Right lobe of liver (tissue), 6 donors: ENCODE data around the gene XAB2. TPM values are rescaled to one million over a fixed set of nuclear protein-coding genes. Genes with fewer than 3 reads are reported as not detected.
"Not testable (repeated sequence)": the region's sequence is repeated elsewhere in the genome, so short reads cannot be mapped to it uniquely, and the experiment has no call there.

Source experiments
- ATAC-seq, 4 donors: fragments of 200-7000 bp; cut with Tn5 transposase; one replicate each; pipeline ENCODE4 v1.9.1; 2020; ENCODE audit warnings: mild to moderate bottlenecking in 4 of 4, moderate library complexity in 4 of 4
- DNase-seq, 3 donors: peaks; one replicate each; pipeline ENCODE4 v3.0.0-alpha.2; 2020
- H3K27ac ChIP-seq, 3 donors: fragments of 200-600 bp; one replicate each; pipeline ENCODE4 v1.8.0; 2022
- H3K27me3 ChIP-seq, 2 donors: fragments of 200-600 bp; one replicate each; pipeline ENCODE4 v1.8.0; 2022
- H3K36me3 ChIP-seq, 4 donors: fragments of 200-600 bp; sonication (generic) in 1 of 4; one replicate each; pipeline versions ENCODE4 v1.5.1 to v1.8.0; 2017 to 2022; ENCODE audit warnings: control low read depth in 1 of 4
- H3K4me1 ChIP-seq, 4 donors: fragments of 200-600 bp; sonication (generic) in 1 of 4; one replicate each; pipeline versions ENCODE4 v1.5.1 to v1.8.0; 2017 to 2022; ENCODE audit warnings: control low read depth in 1 of 4
- H3K4me3 ChIP-seq, 3 donors: fragments of 200-600 bp; one replicate each; pipeline ENCODE4 v1.8.0; 2022
- H3K9me3 ChIP-seq, 4 donors: fragments of 200-600 bp; sonication (generic) in 1 of 4; one replicate each; pipeline versions ENCODE4 v1.5.1 to v1.8.0; 2017 to 2022; ENCODE audit warnings: control low read depth in 1 of 4
- CTCF ChIP-seq, 4 donors: fragments of 200-600 bp in 3 of 4; fragments of 450-650 bp in 1 of 4; IDR thresholded peaks; one replicate each; pipeline versions ENCODE4 v1.5.1 to v1.8.0; 2016 to 2022; ENCODE audit warnings: antibody characterized with exemption in 4 of 4, mild to moderate bottlenecking in 2 of 4
- POLR2A ChIP-seq: fragments of 450-650 bp; IDR thresholded peaks from one replicate; pipeline ENCODE4 v1.6.1; 2017; ENCODE audit warnings: antibody characterized with exemption, mild to moderate bottlenecking
- WGBS: methylation state at CpG from one replicate; pipeline ENCODE4 v1.1.6; 2018; ENCODE audit warnings: low coverage, low lambda C conversion rate; ENCODE audit not compliant: insufficient coverage; ENCODE audit errors: missing lambda C conversion rate; 5-methylcytosine and 5-hydroxymethylcytosine counted together
- intact Hi-C, 2 donors: fragments of 100-400 bp; cut with DNase I; formaldehyde crosslinking; loops; one replicate each; pipeline versions ENCODE4 v1.11.2 to v1.14.1; 2022
- total RNA-seq, 6 experiments: library from RNA; depleted of rRNA in 2 of 6; stranded (reverse); fragments of >200 nt in 2 of 6; fragmentation: NEBNext Ultra II Directional in 3 of 6; extraction: Animal tissue kit (Norgen Biotek cat#: 25700) in 3 of 6; gene quantifications; one replicate each; pipeline versions ENCODE4 v1.1.0 to v1.2.4, GENCODE V29; 2016 to 2023
- donor health status: DM: no; HTN: yes; CAD: no.
- donor health status: DM: no; HTN: no; CAD: no.
- donor health status: DM: no; HTN: no; CAD: no.
- donor health status: DM: no; HTN: yes; CAD: no.
- donor health status: DM: no; HTN: yes; CAD: no.

XAB2 gene
- total RNA-seq, 6 experiments from 2014 or later, result 12.8 to 21.3 (median 17.8) TPM

- WGBS, result 45% methylated on average over 6 of the region's 6 CpGs
These were observed 50.2 kb downstream of the XAB2 start for GRCh38 chr19:7579182-7579581.

GRCh38 chr19:7578127-7578526 lies 51.2 kb downstream of the XAB2 start:
- intact Hi-C loops, result loop anchor here in 1 of 2 donors (10.0 kb wide), 1 partner anchor 227 kb away; no protein-coding TSS in a partner anchor
- no peaks in the 10 kb centered on the region for H3K9me3 ChIP-seq
- ATAC-seq, result no peak

More at GRCh38 chr19:7579182-7579581, 50.2 kb downstream of the XAB2 start:
- H3K36me3 ChIP-seq, result no peaks in the 10 kb centered on the region
- H3K4me3 ChIP-seq, result no peak overlapping the region
- TF ChIP-seq POLR2A (no peak), CTCF (IDR thresholded peaks at IDR 0.05) (no peak)
- H3K27me3 ChIP-seq, result no peaks in the 10 kb centered on the region
- intact Hi-C loops, result loop anchor here in 1 of 2 donors (10.0 kb wide), 1 partner anchor 226 kb away; no protein-coding TSS in a partner anchor
- H3K9me3 ChIP-seq, result no peaks in the 10 kb centered on the region
- DNase-seq, result no peak
- no peak overlapping the region for H3K27ac ChIP-seq
- no peak for ATAC-seq
- H3K4me1 ChIP-seq, result no peaks in the 10 kb centered on the region

GRCh38 chr19:7577422-7577821 lies 51.9 kb downstream of the XAB2 start:
- H3K27ac ChIP-seq, DNase-seq, H3K4me1 ChIP-seq, H3K27me3 ChIP-seq, ATAC-seq, H3K9me3 ChIP-seq, H3K36me3 ChIP-seq, H3K4me3 ChIP-seq: not testable (repeated sequence)
- intact Hi-C loops, result loop anchor here in 1 of 2 donors (10.0 kb wide), 1 partner anchor 227 kb away; no protein-coding TSS in a partner anchor
- 100% methylated on average over 1 of the region's 1 CpG for WGBS

More at GRCh38 chr19:7578127-7578526, 51.2 kb downstream of the XAB2 start:
- DNase-seq, result no peak
- Histone ChIP-seq H3K36me3 (no peaks in the 10 kb centered on the region), H3K4me3 (no peak overlapping the region), H3K27ac (no peak overlapping the region), H3K4me1 (no peaks in the 10 kb centered on the region), H3K27me3 (no peaks in the 10 kb centered on the region)
- WGBS, result 50% methylated on average over 6 of the region's 6 CpGs
- TF ChIP-seq CTCF (IDR thresholded peaks at IDR 0.05), result no peak
- TF ChIP-seq POLR2A, result no peak

GRCh38 chr19:7575434-7576040 lies 53.8 kb downstream of the XAB2 start:
- Histone ChIP-seq H3K27me3 (no peaks in the 10 kb centered on the region), H3K27ac (no peak overlapping the region), H3K36me3 (no peaks in the 10 kb centered on the region), H3K9me3 (no peaks in the 10 kb centered on the region), H3K4me3 (no peak overlapping the region), H3K4me1 (no peaks in the 10 kb centered on the region)
- intact Hi-C loops, result loop anchor here in 1 of 2 donors (10.0 kb wide), 1 partner anchor 229 kb away; no protein-coding TSS in a partner anchor
- WGBS, result 66% methylated on average over 9 of the region's 9 CpGs
- ATAC-seq (no peak), DNase-seq (no peak)
- TF ChIP-seq POLR2A (no peak), CTCF (IDR thresholded peaks at IDR 0.05) (no peak)

- Histone ChIP-seq H3K4me1 (no peaks in the 10 kb centered on the region), H3K27ac (no peak overlapping the region), H3K4me3 (no peak overlapping the region), H3K9me3 (no peaks in the 10 kb centered on the region), H3K27me3 (no peaks in the 10 kb centered on the region), H3K36me3 (no peaks in the 10 kb centered on the region)
- no peak for TF ChIP-seq CTCF (IDR thresholded peaks at IDR 0.05)
- TF ChIP-seq POLR2A, result no peak
- ATAC-seq, result no peak
- 74% methylated on average over 5 of the region's 5 CpGs for WGBS
- DNase-seq, result no peak
- intact Hi-C loops, result loop anchor here in 1 of 2 donors (5.0 to 10.0 kb wide), 2 partner anchors 107 to 234 kb away; partner anchors contain the start of gene MCEMP1
These were observed 58.6 kb downstream of the XAB2 start for GRCh38 chr19:7570761-7571160.
